Fibroblast of skin of right biceps (primary cell): Measurements from ENCODE around the gene DNAAF3.
"Not testable (repeated sequence)": the region's sequence is repeated elsewhere in the genome, so short reads cannot be mapped to it uniquely, and the experiment has no call there.

Experiments used
- DNase-seq: peaks from one replicate; pipeline ENCODE4 v3.0.0-alpha.2; 2013

The DNAAF3 gene

GRCh38 chr19:55166530-55167268 is at the start of gene DNAAF3:
Gene DNAAF3, minus strand, starts transcription at chr19:55166613. Its CDS starts 200 bp downstream, at chr19:55166413.
- DNase-seq: peak; percentile 98

GRCh38 chr19:55213547-55213946 is 47.1 kb upstream of the DNAAF3 start:
- no peak for DNase-seq

- no peak for DNase-seq
These were observed 46.0 kb upstream of the DNAAF3 start for GRCh38 chr19:55212447-55212846.

GRCh38 chr19:55209693-55210472 is 43.5 kb upstream of the DNAAF3 start:
- peak; percentile 96 for DNase-seq

GRCh38 chr19:55208880-55209692 is 42.7 kb upstream of the DNAAF3 start, which contains the start of gene PTPRH:
Gene PTPRH, minus strand, starts transcription at chr19:55209501. Its CDS starts 68 bp downstream, at chr19:55209433.
- DNase-seq: no peak

GRCh38 chr19:55206664-55207500 is 40.5 kb upstream of the DNAAF3 start:
- peak; percentile 90 for DNase-seq

- DNase-seq: not testable (repeated sequence)
These were observed 35.8 kb upstream of the DNAAF3 start for GRCh38 chr19:55202199-55202598.

GRCh38 chr19:55199620-55200204 is 33.3 kb upstream of the DNAAF3 start:
- no peak for DNase-seq

- DNase-seq: no peak
These were observed 32.2 kb upstream of the DNAAF3 start for GRCh38 chr19:55198651-55199050.

GRCh38 chr19:55197528-55197927 is 31.1 kb upstream of the DNAAF3 start:
- DNase-seq: no peak

GRCh38 chr19:55196803-55197202 is 30.4 kb upstream of the DNAAF3 start:
- DNase-seq: no peak

- DNase-seq: no peak
These were observed 27.1 kb upstream of the DNAAF3 start for GRCh38 chr19:55193481-55193880.

- peak; percentile 87 for DNase-seq
These were observed 23.0 kb upstream of the DNAAF3 start for GRCh38 chr19:55189403-55189835.

- DNase-seq: no peak
These were observed 22.2 kb upstream of the DNAAF3 start for GRCh38 chr19:55188625-55189024.

- DNase-seq: no peak
These were observed 19.7 kb upstream of the DNAAF3 start for GRCh38 chr19:55186080-55186479.

- DNase-seq: no peak
These were observed 15.3 kb upstream of the DNAAF3 start for GRCh38 chr19:55181740-55182139.

GRCh38 chr19:55179606-55180484 is 13.4 kb upstream of the DNAAF3 start, which contains the start of gene SYT5:
Gene SYT5, minus strand, starts transcription at chr19:55180289. Its CDS starts 1,248 bp downstream, at chr19:55179041.
- DNase-seq: no peak

GRCh38 chr19:55178781-55179599 is 12.6 kb upstream of the DNAAF3 start:
- peak; percentile 82 for DNase-seq

GRCh38 chr19:55176076-55176475 is 9.7 kb upstream of the DNAAF3 start:
- DNase-seq: no peak
